IMR-90 (cell line): ENCODE measurements around the gene NIPSNAP3A. TPM values are rescaled to one million over a fixed set of nuclear protein-coding genes. Genes with fewer than 3 reads are reported as not detected.
A peak's percentile ranks its signal among the peaks of the same experiment; 100 is the strongest.

Experiments
- ATAC-seq: fragments of 200-7000 bp; cut with Tn5 transposase; 2 replicates; pipeline ENCODE4 v1.9.1; 2020; ENCODE audit warnings: low read depth, mild to moderate bottlenecking, moderate library complexity
- BruUV-seq: library from RNA; stranded (reverse); fragments of 400-500 nt; replicated peaks from 2 replicates; lab custom pipeline; 2021; lab: Mats Ljungman, UMichigan
- CTCF ChIA-PET: fragments of 300-600 bp; formaldehyde crosslinking; extraction: SDS; loops from one replicate; lab custom pipeline; 2021; ENCODE audit warnings: antibody characterized with exemption; lab: Yijun Ruan, JAX
- POLR2A ChIA-PET: fragments of 300-600 bp; sonication (Branson Sonifier 250); formaldehyde crosslinking; loops from one replicate; lab custom pipeline; 2022; ENCODE audit warnings: antibody characterized with exemption; ENCODE audit not compliant: unreplicated experiment; lab: Charles Lee
- DNase-seq: peaks from one replicate; pipeline ENCODE4 v3.0.0; 2013
- H2AFZ ChIP-seq: replicated peaks from 2 replicates; pipeline ENCODE3; 2013; ENCODE audit warnings: low read length, mild to moderate bottlenecking; ENCODE audit not compliant: poor library complexity
- H2AK5ac ChIP-seq: 2 replicates; pipeline ENCODE4 v1.6.1; 2013; ENCODE audit warnings: low read depth, low read length, inconsistent platforms
- H2AK9ac ChIP-seq: replicated peaks from 2 replicates; pipeline ENCODE3; 2013; ENCODE audit warnings: mild to moderate bottlenecking, low read depth, low read length, moderate library complexity; ENCODE audit not compliant: poor library complexity
- H2BK120ac ChIP-seq: 2 replicates; pipeline ENCODE4 v1.6.1; 2013; ENCODE audit warnings: low read depth, low read length, inconsistent platforms
- H2BK15ac ChIP-seq: 3 replicates; pipeline ENCODE4 v1.6.1; 2013; ENCODE audit warnings: low read depth, low read length, inconsistent platforms
- H2BK20ac ChIP-seq: 2 replicates; pipeline ENCODE4 v1.6.1; 2013; ENCODE audit warnings: low read depth, mild to moderate bottlenecking, inconsistent platforms, low read length, moderate library complexity
- H2BK5ac ChIP-seq: 2 replicates; pipeline ENCODE4 v1.6.1; 2013; ENCODE audit warnings: mild to moderate bottlenecking, low read depth, low read length, inconsistent platforms; ENCODE audit not compliant: poor library complexity, severe bottlenecking
- H3K14ac ChIP-seq: replicated peaks from 2 replicates; pipeline ENCODE4 v1.6.1; 2013; ENCODE audit warnings: low read depth, low read length, inconsistent platforms
- H3K18ac ChIP-seq: 2 replicates; pipeline ENCODE4 v1.6.1; 2013; ENCODE audit warnings: low read depth, low read length, control low read depth
- H3K23ac ChIP-seq: 2 replicates; pipeline ENCODE4 v1.6.1; 2013; ENCODE audit warnings: low read depth, low read length, inconsistent platforms
- H3K27ac ChIP-seq: 2 replicates; pipeline ENCODE4 v1.5.1; 2013; ENCODE audit warnings: mild to moderate bottlenecking, control low read depth, low read length; ENCODE audit not compliant: insufficient read depth
- H3K27me3 ChIP-seq: 2 replicates; pipeline ENCODE4 v1.6.1; 2013; ENCODE audit warnings: low read length; ENCODE audit not compliant: control insufficient read depth, insufficient read depth
- H3K36me3 ChIP-seq: 2 replicates; pipeline ENCODE4 v1.6.1; 2013; ENCODE audit warnings: low read length, mixed read lengths; ENCODE audit not compliant: control insufficient read depth, insufficient read depth
- H3K4ac ChIP-seq: 2 replicates; pipeline ENCODE4 v1.6.1; 2013; ENCODE audit warnings: low read depth, low read length, inconsistent platforms
- H3K4me1 ChIP-seq: 2 replicates; pipeline ENCODE4 v1.6.1; 2013; ENCODE audit warnings: low read length, mixed read lengths; ENCODE audit not compliant: control insufficient read depth, insufficient read depth
- H3K4me2 ChIP-seq: 2 replicates; pipeline ENCODE4 v1.6.1; 2013; ENCODE audit warnings: low read depth, mild to moderate bottlenecking, control low read depth, low read length, moderate library complexity
- H3K4me3 ChIP-seq: 2 replicates; pipeline ENCODE4 v1.5.1; 2013; ENCODE audit warnings: low read depth, mild to moderate bottlenecking, control low read depth, low read length, moderate library complexity; ENCODE audit not compliant: insufficient read depth
- H3K56ac ChIP-seq: 2 replicates; pipeline ENCODE4 v1.6.1; 2013; ENCODE audit warnings: low read length, inconsistent platforms; ENCODE audit not compliant: insufficient read depth; ENCODE audit errors: extremely low read depth
- H3K79me1 ChIP-seq, 2 experiments: 2 replicates each; pipeline ENCODE4 v1.6.1; 2013; ENCODE audit warnings: low read length in 2 of 2, inconsistent platforms in 1 of 2, low read depth in 1 of 2
- H3K9ac ChIP-seq: 2 replicates; pipeline ENCODE4 v1.6.1; 2013; ENCODE audit warnings: low read depth, low read length, control low read depth
- H3K9me1 ChIP-seq: 2 replicates; pipeline ENCODE4 v1.6.1; 2013; ENCODE audit warnings: low read length, inconsistent platforms; ENCODE audit not compliant: insufficient read depth
- H3K9me3 ChIP-seq: 2 replicates; pipeline ENCODE4 v1.6.1; 2013; ENCODE audit warnings: low read length; ENCODE audit not compliant: control insufficient read depth, insufficient read depth
- H4K20me1 ChIP-seq: 2 replicates; pipeline ENCODE4 v1.6.1; 2013; ENCODE audit warnings: low read length, inconsistent platforms; ENCODE audit not compliant: insufficient read depth
- H4K5ac ChIP-seq: 2 replicates; pipeline ENCODE4 v1.6.1; 2013; ENCODE audit warnings: mild to moderate bottlenecking, low read depth, low read length, control low read depth
- H4K8ac ChIP-seq, 2 experiments: 2 replicates each; pipeline ENCODE4 v1.6.1; 2013; ENCODE audit warnings: low read depth in 2 of 2, low read length in 2 of 2, control low read depth in 1 of 2, inconsistent platforms in 1 of 2
- H4K91ac ChIP-seq: 2 replicates; pipeline ENCODE4 v1.6.1; 2013; ENCODE audit warnings: low read depth, low read length, inconsistent platforms; ENCODE audit not compliant: insufficient read depth
- BHLHE40 ChIP-seq: fragments of 150-350 bp; IDR thresholded peaks from 2 replicates; pipeline ENCODE4 v1.6.1; 2016; ENCODE audit warnings: mild to moderate bottlenecking, low read depth, low read length
- CEBPB ChIP-seq: IDR thresholded peaks from 2 replicates; pipeline ENCODE4 v1.6.1; 2012; ENCODE audit warnings: low read depth, low read length, improper control_type of control experiment
- CTCF ChIP-seq: conservative IDR thresholded peaks from 2 replicates; pipeline ENCODE4 v1.5.1; 2012; ENCODE audit warnings: mild to moderate bottlenecking, low read depth, low read length, improper control_type of control experiment
- RAD21 ChIP-seq: IDR thresholded peaks from 2 replicates; pipeline ENCODE4 v1.6.1; 2012; ENCODE audit warnings: low read length, improper control_type of control experiment
- RCOR1 ChIP-seq: IDR thresholded peaks from 2 replicates; pipeline ENCODE4 v1.6.1; 2012; ENCODE audit warnings: mild to moderate bottlenecking, low read length, improper control_type of control experiment; ENCODE audit not compliant: insufficient replicate concordance
- SMC3 ChIP-seq: fragments of 150-350 bp; IDR thresholded peaks from 2 replicates; pipeline ENCODE4 v1.6.1; 2016; ENCODE audit warnings: low read depth, mild to moderate bottlenecking, antibody characterized with exemption, low read length, moderate library complexity
- WGBS, 2 experiments: methylation state at CpG; one replicate each; pipeline versions ENCODE4 v1.1.5 to v1.1.7; 2013; ENCODE audit warnings: missing lambda C conversion rate in 2 of 2; ENCODE audit not compliant: insufficient read length in 1 of 2; ENCODE audit errors: extremely low coverage in 2 of 2; 5-methylcytosine and 5-hydroxymethylcytosine counted together
- dilution Hi-C: fragments of 300-500 bp; cut with HindIII; formaldehyde crosslinking; loops from one replicate; pipeline ENCODE4 v1.14.3; 2018; ENCODE audit warnings: low sequenced_read_pairs; ENCODE audit not compliant: unreplicated experiment
- in situ Hi-C: fragments of 300-500 bp; cut with MboI; formaldehyde crosslinking; loops from 3 replicates; pipeline ENCODE4 v1.14.3; 2019; ENCODE audit warnings: low sequenced_read_pairs, inconsistent platforms, mixed read lengths
- intact Hi-C: fragments of 100-400 bp; cut with micrococcal nuclease; formaldehyde crosslinking; loops from 2 replicates; pipeline ENCODE4 v1.10.0; 2022
- polyA plus RNA-seq, 3 experiments: library from polyadenylated mRNA; depleted of rRNA; stranded (reverse); fragments of >200 nt; gene quantifications; 2 replicates each; pipeline ENCODE4 v1.2.3, GENCODE V29; 2012; ENCODE audit warnings: low replicate concordance in 1 of 3
- total RNA-seq: library from RNA; depleted of rRNA; stranded (reverse); fragments of >200 nt; gene quantifications from 2 replicates; pipeline ENCODE4 v1.2.3, GENCODE V29; 2012

The NIPSNAP3A gene
- total and polyA plus RNA-seq, 2 of the 4 experiments (the other 2 are of a cell fraction), result 21.4 to 32.1 TPM

GRCh38 chr9:104780796-104781395, 33.4 kb downstream of the NIPSNAP3A start:
- ATAC-seq (peak; percentile 51; the same call in 1 of the 2 replicates), DNase-seq (peak; percentile 32)
- no peaks in the 10 kb centered on the region for H3K4me1 ChIP-seq
- H2AFZ ChIP-seq, result no peak overlapping the region
- H2AK5ac ChIP-seq, result no peak overlapping the region
- no peak overlapping the region for H4K5ac ChIP-seq
- ChIA-PET POLR2A (no interaction called here), CTCF (no interaction called here)
- dilution Hi-C loops, result no loop called here
- H3K79me1 ChIP-seq, result no peaks in the 10 kb centered on the region
- no peak overlapping the region for H4K91ac ChIP-seq
- H3K9me3 ChIP-seq, result no peaks in the 10 kb centered on the region
- no peak overlapping the region for H2BK5ac ChIP-seq
- BruUV-seq, result no TSS peak
- no peak overlapping the region for H3K18ac ChIP-seq
- no peak overlapping the region for H2AK9ac ChIP-seq
- H2BK20ac ChIP-seq, result no peak overlapping the region
- no peak overlapping the region for H3K4ac ChIP-seq
- in situ Hi-C loops, result loop anchor here (10.0 kb wide), 1 partner anchor 634 kb away; no protein-coding TSS in a partner anchor
- H3K27ac ChIP-seq, result no peak overlapping the region
- H3K14ac ChIP-seq, result no peak overlapping the region
- intact Hi-C loops, result loop anchor here (2.0 to 5.0 kb wide), 2 partner anchors 376 to 631 kb away; no protein-coding TSS in a partner anchor
- H3K9me1 ChIP-seq, result no peaks in the 10 kb centered on the region
- H2BK15ac ChIP-seq, result no peak overlapping the region
- H3K27me3 ChIP-seq, result no peaks in the 10 kb centered on the region
- H3K4me3 ChIP-seq, result no peak overlapping the region
- peak; percentile 2; the same call in 1 of the 2 replicates for TF ChIP-seq CEBPB
- no peak for TF ChIP-seq BHLHE40
- TF ChIP-seq CTCF, result peak; percentile 53
- TF ChIP-seq RAD21, result peak; percentile 64
- TF ChIP-seq SMC3, result peak; percentile 50
- TF ChIP-seq RCOR1, result no peak
- WGBS, 2 experiments, result no CpG with 5 or more reads among the region's 1 CpG
- no peaks in the 10 kb centered on the region for H4K20me1 ChIP-seq
- H3K56ac ChIP-seq, result no peak overlapping the region
- H3K4me2 ChIP-seq, result no peak overlapping the region
- H3K23ac ChIP-seq, result no peak overlapping the region
- H4K8ac ChIP-seq, result no peak overlapping the region
- peaks cover 26% of the 10 kb centered on the region for H3K36me3 ChIP-seq
- no peak overlapping the region for H3K9ac ChIP-seq
- no peak overlapping the region for H2BK120ac ChIP-seq
